ENCODE data around the gene LSAMP.

LSAMP gene

GRCh38 chr3:116007000-116007399 lies 438.3 kb downstream of the LSAMP start:
- DNase-seq (ENCODE audit: low spot score), result no peak

DNA sequence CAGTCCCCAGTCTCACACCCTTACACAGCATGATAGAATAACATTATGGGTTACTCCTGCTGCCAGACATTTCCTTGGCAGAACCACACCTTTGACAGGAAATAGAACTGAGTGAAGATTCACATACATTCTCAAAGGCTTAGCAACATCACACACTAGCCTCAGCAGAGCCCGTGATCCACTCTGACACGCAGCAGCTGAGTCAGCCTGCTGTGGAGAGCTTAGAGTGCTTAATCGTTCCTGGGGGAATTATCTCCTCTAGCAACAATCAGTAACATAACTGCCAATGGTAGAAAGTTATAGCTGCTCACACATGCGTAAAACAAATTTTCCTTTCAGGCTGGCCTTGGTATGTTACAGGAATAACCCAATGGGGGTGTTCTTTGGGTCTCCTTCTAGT lies 439.9 kb downstream of the LSAMP start:
- DNase-seq (ENCODE audit: low spot score), result no peak

GRCh38 chr3:116002235-116002634 lies 443.1 kb downstream of the LSAMP start:
- DNase-seq (ENCODE audit: low spot score), result no peak

DNA sequence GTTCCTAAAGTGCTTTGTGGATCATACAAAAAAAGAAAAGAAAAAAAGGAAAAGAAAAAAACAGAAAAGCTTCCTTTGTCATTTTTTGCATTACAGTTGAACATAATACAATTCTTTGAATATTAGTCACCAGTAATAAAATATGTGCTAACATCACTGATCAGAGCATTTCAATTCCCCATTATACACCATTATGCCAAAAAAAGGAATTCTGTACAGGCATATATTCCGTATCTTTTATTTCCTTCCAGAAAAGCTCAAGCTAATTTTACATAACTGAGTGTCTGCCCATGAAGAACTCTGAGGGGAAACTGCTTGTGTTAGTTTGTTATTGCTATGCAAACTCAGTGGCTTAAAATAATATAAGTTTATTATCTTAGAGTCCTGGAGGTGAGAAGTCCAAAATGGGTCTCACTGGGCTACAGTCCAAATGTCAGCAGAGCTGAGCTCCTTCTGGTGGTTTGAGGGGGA lies 444.1 kb downstream of the LSAMP start:
- DNase-seq (ENCODE audit: low spot score), result no peak

DNA sequence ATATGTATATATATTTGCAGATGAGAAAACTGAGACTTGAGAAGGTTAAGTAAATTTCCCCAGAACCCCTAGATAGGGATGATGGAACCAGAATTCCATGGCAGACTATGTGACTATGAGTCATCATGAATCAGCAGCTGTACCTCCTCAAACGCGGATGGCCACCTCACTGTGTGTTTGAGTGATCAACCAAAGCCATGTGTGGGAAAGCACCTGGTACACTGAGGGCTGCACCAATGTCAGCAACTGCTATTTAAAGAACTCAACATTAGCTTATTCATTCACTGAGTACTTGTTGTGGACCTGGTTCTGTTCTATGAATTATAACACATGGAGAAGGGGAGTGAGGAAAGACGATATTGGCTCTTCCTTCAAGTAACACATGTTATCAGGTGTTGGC lies 445.0 kb downstream of the LSAMP start:
- no peak for DNase-seq (ENCODE audit: low spot score)

DNA sequence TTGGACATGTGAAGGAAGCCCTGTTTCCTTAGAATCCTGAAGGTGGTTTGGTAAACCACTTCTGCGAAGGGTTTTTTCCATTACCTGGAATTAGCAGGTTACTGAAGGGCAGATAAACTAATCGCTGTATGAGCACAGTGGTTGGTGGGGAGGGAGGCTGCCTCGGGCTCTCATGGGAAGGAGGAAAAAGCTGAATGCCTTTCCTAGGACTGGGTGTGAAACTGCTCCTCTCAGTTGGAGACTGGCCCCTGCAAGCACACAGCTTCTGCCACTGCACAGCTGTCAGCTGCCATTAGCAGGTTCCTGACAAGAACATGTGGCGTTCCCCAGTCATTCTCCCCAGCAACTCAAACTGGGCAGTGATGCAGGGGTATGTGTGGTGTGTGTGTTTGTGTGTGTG lies 445.7 kb downstream of the LSAMP start:
- no peak for DNase-seq (ENCODE audit: low spot score)

DNA sequence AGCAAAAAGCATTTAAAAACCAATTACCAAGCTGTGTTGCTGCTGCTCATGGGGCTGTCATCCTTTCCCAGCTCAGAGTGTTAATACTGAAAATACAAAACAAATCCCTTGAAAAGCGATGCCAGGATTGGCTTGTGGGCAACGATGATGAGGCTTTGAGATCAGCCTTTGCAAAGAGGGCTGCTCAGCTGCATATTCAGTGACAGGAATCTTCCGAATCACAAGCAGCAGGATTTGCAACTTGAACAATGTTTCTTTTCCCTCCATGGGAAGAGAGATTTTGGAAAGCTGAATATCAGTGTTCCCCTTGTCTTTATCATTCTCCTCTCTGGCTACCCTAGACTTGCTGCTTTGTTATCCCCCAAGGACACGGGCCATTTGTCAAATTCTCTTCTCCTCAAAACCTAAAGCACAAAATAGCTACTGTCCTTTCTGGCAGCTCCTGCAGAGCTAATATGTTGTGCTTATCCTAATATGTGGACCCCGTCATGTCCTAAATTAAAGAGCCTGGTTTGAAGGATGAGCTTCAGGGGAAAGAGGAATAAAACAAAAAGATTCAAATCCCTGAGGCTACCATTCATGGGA lies 446.2 kb downstream of the LSAMP start:
- DNase-seq (ENCODE audit: low spot score), result no peak

DNA sequence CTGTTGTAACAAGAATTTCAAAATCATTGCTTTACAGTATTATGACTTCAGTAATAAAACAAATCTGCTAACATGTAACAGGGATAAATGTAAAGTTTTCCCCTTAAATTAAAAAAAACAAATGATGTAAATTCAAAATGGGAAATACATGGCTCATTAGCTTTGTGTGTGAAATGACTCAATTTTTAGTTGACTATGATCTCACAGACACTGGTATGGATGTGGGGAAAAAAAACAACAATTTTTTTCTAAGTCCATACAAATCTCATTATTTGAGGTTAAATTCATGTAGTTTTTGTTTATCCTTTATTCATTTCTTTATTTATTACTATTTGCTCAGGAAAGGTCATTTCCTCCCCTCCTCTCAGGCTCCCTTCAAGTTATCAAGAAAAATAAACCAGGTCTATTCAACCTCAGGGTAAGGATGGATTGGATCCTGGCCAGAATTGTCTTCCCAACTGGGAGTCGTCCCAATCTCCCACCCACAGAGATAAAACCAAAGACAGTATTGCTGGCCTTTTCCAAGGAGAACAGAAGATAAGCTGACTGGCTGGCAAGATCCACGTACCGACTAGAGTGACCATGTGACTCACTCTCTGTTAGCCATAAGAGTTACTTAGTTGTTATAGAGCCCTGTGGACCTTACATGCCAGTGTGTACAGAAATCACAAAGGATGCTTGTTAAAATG lies 448.7 kb downstream of the LSAMP start:
- DNase-seq (ENCODE audit: low spot score), result no peak

- DNase-seq (ENCODE audit: low spot score), result no peak
Measured at GRCh38 chr3:115990669-115991068, 454.6 kb downstream of the LSAMP start.

DNA sequence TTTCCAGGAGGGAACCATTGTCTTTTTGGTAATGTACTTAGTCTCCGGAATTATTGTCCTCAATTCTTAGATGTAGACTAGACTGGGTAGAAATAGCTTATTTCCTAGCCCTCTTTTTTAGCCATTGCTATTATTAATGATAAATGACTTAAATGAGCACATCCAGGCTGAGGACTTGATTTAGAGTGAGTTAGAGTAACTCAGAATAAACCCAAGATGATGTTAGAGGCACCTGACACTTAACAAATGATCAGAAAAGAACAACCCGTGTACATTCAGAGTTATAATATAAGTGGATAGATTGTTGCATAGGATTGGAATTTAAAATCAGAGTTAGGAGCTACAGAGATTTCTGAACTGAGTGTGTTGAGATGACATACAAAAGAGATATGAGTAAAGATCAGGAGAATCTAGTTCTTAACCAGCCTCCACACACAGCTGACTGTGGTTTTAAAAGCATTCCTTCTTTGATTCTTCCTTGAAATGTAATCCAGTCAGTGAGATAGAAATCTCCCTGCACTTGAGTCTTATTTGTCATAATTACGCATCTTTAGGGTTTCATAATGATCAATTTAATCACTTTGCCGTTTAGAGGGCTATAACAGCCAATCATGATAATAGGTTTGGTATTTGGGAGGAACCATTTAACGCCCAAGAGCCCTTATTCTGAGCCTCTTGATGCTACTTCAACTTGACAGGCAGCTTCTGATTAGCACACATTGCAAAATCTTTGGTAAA lies 455.4 kb downstream of the LSAMP start:
- no peak for DNase-seq (ENCODE audit: low spot score)

GRCh38 chr3:115986555-115987207 lies 458.6 kb downstream of the LSAMP start:
- DNase-seq (ENCODE audit: low spot score), result no peak

DNA sequence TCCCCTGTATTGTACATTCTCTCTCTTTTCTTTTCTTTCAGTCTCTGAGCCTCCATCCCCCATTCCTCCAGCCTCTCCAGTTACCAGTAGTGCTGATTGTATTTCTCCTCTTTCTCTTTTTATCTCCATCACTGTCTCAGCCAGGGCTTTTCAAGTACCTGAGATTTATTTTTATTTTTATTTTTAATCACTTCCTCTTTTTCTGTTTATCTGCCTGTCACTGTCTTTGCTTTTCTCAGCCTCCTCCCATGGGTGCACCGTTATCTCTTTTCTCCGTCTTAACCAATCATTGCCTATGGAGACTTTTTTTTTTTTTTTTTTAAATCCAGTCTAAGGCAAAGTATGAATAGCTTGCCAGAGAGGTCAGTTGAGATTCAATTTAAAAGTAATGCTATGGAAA lies 462.7 kb downstream of the LSAMP start:
- DNase-seq (ENCODE audit: low spot score), result no peak

DNA sequence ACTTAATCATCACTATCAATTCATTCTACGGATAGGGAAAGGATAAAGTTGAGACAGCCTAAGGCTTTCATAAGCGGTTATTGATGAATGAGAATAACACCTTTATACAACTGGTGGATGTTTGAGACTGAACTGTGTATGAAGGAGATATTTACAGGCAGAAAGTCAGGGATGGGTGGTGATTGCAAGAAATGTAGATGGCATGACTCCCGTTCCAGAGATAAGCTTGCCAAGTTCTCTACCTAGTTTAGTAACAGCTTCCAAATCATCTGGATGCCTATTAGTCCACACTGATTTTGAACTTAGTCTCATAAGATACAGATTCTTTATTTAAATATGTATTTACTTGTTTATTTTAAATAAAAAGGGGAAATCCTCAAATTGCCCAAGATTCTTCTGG lies 463.2 kb downstream of the LSAMP start:
- DNase-seq (ENCODE audit: low spot score), result no peak

DNA sequence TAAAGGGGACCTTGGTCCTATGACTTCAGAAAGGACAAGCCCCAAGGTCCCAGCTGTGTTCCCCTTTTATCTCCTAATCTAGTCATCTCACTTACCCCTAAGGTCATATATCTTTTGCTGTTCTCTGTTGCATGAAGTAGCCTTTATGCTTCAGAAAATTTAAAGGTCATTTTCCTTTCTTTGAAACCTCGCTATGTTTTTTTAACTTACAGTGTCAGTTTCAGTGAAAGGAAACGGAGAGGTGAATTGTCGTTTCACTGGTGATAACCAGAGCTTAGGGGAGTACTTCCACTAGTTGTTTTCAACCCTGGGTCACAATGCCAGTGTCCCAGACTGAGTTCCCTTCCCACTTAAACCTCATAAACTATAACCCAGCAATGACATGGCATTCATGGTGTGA lies 464.6 kb downstream of the LSAMP start:
- no peak for DNase-seq (ENCODE audit: low spot score)

DNA sequence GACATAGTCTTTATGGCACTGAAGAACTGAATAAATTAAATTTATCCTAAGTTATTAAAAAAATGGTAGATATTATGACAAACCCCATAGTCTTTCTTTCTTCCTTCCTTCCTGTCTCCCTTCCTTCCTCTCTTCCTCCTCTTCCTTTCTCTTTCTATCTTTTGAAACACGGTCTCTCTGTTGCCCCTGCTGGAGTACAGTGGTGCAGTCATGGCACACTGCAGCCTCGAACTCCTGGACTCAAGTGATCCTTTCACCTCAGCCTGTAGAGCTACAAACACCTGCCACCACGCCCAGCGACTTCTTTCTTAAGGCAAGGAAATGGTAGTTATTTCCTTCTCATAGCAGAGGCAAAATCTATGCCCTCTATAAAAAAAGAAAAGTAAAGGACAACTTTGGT lies 467.4 kb downstream of the LSAMP start:
- no peak for DNase-seq (ENCODE audit: low spot score)

- no peak for DNase-seq (ENCODE audit: low spot score)
Measured at GRCh38 chr3:115975796-115976195, 469.5 kb downstream of the LSAMP start.

- DNase-seq (ENCODE audit: low spot score), result no peak
Measured at GRCh38 chr3:115975353-115975752, 469.9 kb downstream of the LSAMP start.

GRCh38 chr3:115974940-115975339 lies 470.3 kb downstream of the LSAMP start:
- no peak for DNase-seq (ENCODE audit: low spot score)

GRCh38 chr3:115968871-115969270 lies 476.4 kb downstream of the LSAMP start:
- no peak for DNase-seq (ENCODE audit: low spot score)

DNA sequence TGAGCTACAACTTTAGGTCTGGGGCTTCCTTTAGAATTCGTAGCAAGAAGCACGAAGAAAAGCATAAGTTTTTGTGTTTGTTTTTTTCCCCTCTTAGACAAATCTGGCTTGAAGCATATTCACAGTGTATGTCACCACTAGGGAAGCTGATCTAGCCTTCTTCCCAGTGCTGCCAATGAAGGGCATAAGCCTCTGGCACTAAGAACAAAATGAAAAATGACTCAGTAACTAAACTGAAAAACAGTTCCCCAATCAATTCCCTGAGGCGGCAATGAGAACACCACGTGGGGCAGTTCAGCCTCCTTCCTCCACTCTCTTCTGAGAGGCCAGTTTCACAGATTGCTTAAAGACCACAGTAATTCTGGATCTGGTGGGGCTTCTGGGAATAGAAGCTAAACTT lies 483.9 kb downstream of the LSAMP start:
- no peak for DNase-seq (ENCODE audit: low spot score)

DNA sequence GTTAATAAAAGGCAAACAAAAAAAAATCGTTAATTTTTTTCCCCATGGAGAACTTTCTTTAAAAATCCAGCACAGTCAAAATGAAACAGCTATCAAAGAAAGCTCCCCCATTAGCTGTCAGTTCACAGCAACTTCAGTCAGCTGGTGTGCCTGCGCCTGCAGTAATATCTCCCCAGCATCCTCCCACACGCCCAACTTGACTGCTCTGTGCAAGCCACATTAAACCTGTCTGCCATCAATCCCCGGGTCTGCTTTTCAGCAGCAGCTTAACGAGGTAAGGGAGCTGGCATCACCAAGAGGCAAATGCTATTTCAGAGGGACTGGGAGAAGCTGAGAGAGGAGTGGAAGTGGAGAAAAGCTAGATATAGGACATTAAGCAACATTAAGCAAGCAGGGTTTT lies 484.5 kb downstream of the LSAMP start:
- DNase-seq (ENCODE audit: low spot score), result no peak

GRCh38 chr3:115958526-115958925 lies 486.8 kb downstream of the LSAMP start:
- no peak for DNase-seq (ENCODE audit: low spot score)

GRCh38 chr3:115947325-115947724 lies 498.0 kb downstream of the LSAMP start:
- no peak for DNase-seq (ENCODE audit: low spot score)

All from activated CD4-positive, alpha-beta T cell treated with anti-CD3 and anti-CD28 coated beads, Interleukin-2, Interleukin-4, amounts not matched to agents 100 ng/mL and 50 ng/mL, durations not matched to agents 16 hours and 8 hours (primary cell).